Astrocyte of the cerebellum (primary cell): ENCODE measurements around the gene OPCML.

Experiments used
- DNase-seq: peaks from one replicate; pipeline ENCODE4 v3.0.0-alpha.2; 2011; ENCODE audit warnings: low read depth
- H3K4me3 ChIP-seq: 2 replicates; pipeline ENCODE4 v1.5.1; 2011; ENCODE audit warnings: mild to moderate bottlenecking, low read depth, low read length, moderate library complexity
- in situ Hi-C: cut with HindIII; loops from 2 replicates; pipeline ENCODE4 v1.10.0; 2017; ENCODE audit warnings: low sequenced_read_pairs
- TF ChIP-seq, protein P1 (sequence below): IDR thresholded peaks from 2 replicates; pipeline ENCODE4 v1.5.1; 2012; ENCODE audit warnings: low read length, low read depth, moderate library complexity, mild to moderate bottlenecking; ENCODE audit errors: missing control alignments

The OPCML gene

DNA sequence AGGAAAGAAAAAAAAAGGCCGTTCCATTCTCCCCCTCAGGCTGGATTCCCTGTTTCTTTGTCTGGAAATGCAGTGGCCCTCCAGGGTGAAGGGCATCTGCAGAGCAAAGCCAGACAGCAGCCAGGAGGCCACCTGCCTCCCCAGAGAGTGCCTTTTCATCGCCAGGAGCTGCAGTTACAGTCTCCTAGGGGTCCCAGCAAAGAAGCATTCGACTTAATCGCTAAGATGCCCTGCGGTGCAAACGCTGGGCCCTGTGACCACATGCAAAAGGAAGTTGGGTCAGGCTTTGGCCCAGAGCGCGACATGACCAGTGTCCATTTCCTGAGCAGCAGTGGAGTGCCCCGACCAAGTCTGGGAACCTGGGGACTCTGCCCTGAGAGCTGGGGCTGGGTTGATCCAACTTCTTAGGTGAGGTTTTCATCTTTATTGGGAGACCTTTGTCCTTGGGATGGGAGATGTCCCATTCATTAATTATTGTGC, 304.6 kb downstream of the OPCML start:
- in situ Hi-C loops, result no loop called here
- DNase-seq, result no peak
- H3K4me3 ChIP-seq, result no peak overlapping the region
- TF ChIP-seq, protein P1, sequence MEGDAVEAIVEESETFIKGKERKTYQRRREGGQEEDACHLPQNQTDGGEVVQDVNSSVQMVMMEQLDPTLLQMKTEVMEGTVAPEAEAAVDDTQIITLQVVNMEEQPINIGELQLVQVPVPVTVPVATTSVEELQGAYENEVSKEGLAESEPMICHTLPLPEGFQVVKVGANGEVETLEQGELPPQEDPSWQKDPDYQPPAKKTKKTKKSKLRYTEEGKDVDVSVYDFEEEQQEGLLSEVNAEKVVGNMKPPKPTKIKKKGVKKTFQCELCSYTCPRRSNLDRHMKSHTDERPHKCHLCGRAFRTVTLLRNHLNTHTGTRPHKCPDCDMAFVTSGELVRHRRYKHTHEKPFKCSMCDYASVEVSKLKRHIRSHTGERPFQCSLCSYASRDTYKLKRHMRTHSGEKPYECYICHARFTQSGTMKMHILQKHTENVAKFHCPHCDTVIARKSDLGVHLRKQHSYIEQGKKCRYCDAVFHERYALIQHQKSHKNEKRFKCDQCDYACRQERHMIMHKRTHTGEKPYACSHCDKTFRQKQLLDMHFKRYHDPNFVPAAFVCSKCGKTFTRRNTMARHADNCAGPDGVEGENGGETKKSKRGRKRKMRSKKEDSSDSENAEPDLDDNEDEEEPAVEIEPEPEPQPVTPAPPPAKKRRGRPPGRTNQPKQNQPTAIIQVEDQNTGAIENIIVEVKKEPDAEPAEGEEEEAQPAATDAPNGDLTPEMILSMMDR, result no peak

DNA sequence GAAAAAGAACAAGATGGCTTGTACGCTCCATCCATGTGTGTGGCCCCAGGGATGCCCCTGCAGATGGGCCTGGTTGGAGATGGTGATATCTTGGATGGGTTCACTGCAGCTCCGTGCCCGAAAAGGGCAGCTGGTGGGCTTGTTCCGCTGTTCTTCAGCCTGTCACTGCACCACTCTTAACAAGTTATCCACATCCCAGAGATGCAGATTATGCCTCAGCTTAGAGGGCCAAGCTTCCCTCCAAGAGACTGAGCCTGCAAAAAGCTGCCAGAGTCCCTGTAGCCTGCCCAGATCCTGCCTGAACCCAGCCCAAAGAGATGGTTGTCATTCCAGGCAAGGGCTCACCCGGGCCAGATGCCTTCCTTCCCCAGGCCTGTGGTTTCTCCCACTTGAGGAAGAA, 308.0 kb downstream of the OPCML start:
- no peak for DNase-seq
- H3K4me3 ChIP-seq, result no peak overlapping the region
- TF ChIP-seq, protein P1, result no peak
- in situ Hi-C loops, result no loop called here

DNA sequence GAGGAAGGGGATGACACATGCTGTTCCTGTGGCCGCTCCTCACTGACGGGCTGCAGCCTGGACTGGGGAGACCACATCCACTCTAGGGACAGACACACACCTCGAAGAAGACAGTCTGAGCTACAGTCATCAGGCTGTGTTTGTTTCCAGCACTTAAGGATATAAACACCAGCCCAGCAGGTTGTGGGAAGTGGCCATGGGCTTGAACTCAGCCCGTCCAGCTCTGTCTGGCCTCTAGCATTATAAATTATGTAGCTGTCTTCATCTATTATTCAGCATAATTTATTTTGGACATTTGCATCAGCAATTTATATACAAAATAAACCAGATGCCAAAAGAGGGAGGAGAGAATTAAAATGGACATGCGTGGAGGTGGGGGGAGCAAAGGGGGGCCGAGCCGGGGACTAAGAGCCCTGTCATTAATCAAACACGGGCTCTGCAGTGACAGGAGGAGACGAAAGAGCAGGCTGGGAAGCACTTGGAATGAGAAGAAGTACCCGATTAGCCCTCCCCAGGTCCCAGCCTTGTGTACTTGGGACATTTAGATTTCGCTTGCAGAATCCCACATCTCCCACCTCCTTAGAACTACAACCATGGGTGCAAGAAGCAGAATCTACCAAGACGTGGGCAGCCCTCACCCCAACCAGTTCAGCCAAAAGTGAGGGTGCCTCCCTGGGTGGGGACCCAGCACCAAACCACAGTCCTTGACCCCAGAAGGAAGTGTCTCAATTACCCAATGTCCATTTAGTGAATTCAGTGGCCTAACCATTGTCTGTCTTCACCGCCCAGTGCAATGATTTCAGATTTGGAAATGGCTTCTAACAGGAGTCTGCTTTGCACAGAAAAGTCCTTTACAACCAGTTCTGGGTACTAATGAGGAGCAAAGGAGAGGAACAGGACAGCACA, 309.6 kb downstream of the OPCML start:
- in situ Hi-C loops, result no loop called here
- TF ChIP-seq, protein P1, result no peak
- H3K4me3 ChIP-seq, result no peak overlapping the region
- no peak for DNase-seq

DNA sequence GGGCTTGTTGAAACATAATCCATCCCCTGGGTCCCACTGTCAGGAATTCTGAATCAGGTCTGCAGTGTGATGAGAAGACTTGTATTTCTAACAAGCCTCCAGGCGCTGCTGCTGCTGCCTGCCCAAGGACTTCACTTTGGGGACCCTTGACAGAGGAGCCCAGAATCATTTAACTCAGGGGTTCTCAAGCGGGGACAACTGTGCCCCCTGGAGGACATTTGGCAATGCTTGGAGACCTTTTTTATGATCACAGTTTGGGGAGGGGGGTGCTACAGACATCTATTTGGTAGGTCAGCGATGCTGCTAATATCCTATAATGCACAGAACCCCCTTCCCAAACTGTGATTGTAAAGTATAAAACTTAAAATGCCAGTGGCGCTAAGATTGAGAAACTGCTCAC, 312.8 kb downstream of the OPCML start:
- DNase-seq, result no peak
- TF ChIP-seq, protein P1, result no peak
- no peak overlapping the region for H3K4me3 ChIP-seq
- in situ Hi-C loops, result no loop called here

DNA sequence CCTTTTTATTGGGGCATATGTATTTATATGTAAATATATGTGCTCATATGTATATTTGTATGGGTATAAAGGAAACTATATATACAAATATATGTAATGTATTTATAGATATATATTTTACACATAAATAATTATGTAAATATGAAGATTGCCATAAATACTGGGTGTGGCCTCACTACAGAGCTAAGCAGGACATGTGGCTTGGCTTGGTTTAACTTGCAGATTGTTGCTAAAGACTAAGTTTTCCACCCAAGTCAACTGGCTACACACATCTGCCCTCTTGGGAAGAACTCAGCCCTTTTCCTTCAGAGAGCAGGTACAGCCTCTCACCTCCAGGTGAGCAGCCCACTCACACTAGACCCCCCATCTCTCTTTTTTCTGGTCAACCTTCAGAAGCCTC, 315.5 kb downstream of the OPCML start:
- no peak for DNase-seq
- TF ChIP-seq, protein P1, result no peak
- in situ Hi-C loops, result no loop called here
- H3K4me3 ChIP-seq, result no peak overlapping the region

DNA sequence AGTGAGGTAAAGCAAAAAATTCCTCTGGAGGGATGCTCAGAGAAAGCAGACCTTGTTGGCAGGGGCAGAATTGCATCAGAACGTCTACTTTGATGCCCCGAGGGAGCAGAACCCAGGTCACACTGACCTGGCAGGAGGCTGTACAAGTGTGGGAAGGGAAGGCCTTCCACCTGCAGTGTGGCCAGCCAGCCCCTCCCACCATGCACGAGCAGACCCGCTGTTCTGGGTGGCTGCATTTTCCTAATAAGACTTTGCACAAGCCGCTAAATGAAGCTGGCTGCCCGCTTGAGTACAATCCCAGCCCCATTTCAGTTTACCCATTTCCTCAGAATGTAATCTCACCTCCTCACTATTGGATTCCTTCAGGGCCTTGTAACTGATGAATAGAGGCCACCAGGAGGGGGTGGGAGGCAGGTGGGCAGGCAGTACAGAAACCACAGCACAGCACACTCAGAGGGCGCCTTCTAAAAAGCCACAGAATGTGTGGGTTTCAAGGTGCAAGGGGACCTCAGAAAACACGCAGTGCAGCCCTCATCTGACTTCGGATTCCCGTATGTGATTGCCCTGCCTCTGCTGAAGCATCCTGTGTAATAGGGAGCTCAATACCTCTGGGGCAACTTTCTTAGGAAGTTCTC, 316.6 kb downstream of the OPCML start:
- no peak for DNase-seq
- in situ Hi-C loops, result no loop called here
- TF ChIP-seq, protein P1, result no peak
- no peak overlapping the region for H3K4me3 ChIP-seq
